ENCODE results near the gene FOXN3.
"Not testable (repeated sequence)": the region's sequence is repeated elsewhere in the genome, so short reads cannot be mapped to it uniquely, and the experiment has no call there.

The FOXN3 gene

DNA sequence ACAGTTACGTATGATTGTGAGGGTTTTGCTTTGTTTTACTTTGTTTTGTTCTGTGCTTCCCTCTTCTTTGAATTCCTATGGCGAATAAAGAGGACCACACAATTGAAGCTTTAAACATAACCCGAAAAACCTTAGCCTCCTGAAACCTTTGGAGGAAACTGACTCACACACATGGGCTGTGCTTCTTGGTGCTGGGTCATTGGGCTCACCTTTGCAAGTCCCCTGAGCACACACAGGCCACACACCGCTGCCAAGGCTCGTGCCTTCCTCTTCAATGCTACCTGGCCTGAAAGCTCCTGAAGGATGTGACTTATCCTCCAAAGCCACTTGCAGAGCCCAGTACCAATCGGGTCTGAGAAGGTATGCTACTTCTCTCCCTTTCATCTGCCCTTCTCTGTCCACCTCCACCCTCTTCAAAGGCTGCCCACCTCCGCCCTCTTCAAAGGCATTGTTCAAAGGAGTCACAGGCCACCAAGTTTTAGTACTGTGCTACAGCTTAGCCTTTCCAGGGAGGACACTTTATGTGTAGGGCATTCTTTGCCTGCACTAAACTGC is 114.6 kb downstream of the FOXN3 start:
- DNase-seq = no peak

DNA sequence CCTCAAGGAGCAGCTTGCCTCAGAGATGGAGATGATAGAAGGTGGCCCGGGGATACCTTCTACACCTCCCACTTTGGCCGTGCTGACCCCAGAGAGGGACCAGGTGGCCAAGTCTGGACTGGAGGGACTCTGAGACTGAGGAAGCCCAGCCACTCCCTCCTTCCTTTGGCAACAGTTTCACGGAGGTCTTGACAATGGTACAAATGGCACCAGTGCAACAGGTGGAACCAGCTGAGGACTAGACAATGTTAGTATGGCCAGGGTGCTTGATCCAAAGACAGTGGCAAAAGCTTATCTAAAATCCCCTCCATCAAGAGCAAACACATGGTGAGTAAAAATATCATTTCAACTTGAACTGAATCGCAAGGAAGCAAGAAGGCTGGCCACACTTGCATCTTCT is 117.4 kb downstream of the FOXN3 start:
- DNase-seq = no peak

- DNase-seq = no peak
Measured at GRCh38 chr14:89298056-89298834, 118.8 kb downstream of the FOXN3 start.

- no peak for DNase-seq
Measured at GRCh38 chr14:89296281-89296745, 120.7 kb downstream of the FOXN3 start.

DNA sequence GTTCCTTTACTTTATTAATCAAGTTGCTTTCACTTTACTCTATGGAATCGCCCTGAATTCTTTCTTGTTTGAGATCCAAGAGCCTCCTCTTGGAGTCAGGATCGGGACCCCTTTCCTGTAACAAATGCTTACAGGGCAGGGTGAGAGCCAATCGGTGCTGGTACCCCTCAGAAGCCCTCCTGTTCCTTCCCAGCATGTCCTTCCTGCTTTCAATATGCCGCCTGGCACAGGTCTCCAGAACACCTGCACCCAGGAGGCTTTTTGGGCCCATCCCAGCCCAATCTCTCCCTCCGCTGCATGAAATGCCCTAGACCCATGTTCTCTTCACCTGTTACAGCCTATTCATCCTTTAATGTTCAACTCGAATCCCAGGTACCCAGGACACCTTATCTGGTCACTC is 122.2 kb downstream of the FOXN3 start:
- no peak for DNase-seq

DNA sequence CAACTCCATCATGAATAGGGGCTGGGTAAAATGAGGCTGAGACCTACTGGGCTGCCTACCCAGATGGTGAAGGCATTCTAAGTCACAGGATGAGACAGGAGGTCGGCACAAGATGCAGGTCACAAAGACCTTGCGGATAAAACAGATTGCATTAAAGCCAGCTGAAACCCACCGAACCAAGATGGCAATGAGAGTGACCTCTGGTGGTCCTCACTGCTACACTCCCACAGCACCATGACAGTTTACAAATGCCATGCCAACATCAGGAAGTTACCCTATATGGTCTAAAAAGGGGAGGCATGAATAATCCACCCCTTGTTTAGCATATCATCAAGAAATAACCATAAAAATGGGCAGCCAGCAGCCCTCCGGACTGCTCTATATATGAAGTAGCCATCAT is 122.6 kb downstream of the FOXN3 start:
- DNase-seq = not testable (repeated sequence)

GRCh38 chr14:89294060-89294459 is 123.0 kb downstream of the FOXN3 start:
- no peak for DNase-seq

DNA sequence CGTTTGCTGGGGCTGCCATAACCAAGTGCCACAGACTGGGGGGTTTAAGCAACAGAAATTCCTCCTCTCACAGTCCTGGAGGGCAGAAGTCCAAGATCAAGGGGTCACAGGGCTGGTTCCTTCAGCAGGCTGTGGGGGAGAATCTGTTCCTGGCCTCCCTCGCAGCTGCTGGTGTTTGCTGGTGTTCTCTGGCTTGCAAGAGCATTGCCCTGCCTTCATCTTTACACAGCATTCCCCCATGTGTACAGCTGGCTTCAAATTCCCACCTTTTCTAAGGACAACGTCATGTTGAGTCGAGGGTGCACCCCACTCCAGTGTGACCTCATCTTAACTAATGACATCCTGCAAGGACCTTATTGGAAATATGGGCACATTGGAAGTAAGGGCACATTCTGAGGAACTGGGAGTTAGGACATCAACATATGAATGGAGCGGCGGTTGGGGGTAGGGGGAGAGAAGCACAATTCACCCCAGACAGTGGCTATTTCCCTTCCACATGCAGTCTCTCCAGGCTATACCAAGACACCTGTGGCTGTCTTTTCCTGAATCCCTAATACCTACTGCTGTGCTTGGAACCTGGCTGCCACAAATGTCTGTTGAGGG is 123.6 kb downstream of the FOXN3 start:
- DNase-seq = no peak

DNA sequence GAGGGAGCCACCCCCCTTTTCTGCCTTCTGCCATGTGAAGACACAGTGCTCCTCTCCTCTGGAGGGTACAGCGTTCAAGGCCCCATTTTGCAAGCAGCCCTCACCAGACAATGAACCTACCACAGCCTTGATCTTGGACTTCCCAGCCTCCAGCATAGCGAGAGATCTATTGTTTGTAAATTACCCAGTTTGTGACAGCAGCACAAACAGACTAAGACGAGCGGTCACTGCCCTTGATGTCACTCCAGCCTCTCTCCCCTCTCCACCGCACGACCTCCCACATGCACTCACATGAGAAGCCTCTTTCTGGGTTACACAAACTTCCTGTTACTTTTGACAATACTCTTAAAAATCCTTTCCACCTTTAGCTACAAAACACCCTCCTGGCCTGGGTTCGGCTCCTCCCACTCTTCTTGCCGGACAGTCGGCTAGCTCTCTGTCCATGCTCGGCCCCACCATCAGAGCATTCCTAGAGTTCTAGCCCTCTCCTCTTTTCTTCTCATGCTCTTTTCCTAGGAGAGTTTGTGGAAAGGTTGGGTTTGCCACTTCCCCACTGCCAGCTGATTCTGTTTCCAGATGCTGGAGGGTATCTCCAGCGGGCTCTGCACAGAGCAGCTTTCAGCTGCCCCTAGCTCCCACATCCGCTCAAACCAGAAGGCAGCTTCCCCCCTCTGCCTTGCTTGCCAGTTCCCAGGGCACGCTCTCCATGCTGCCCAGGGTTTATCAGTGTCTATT is 124.3 kb downstream of the FOXN3 start:
- DNase-seq = no peak

GRCh38 chr14:89291351-89291940 is 125.6 kb downstream of the FOXN3 start:
- no peak for DNase-seq

GRCh38 chr14:89290813-89291212 is 126.2 kb downstream of the FOXN3 start:
- no peak for DNase-seq

DNA sequence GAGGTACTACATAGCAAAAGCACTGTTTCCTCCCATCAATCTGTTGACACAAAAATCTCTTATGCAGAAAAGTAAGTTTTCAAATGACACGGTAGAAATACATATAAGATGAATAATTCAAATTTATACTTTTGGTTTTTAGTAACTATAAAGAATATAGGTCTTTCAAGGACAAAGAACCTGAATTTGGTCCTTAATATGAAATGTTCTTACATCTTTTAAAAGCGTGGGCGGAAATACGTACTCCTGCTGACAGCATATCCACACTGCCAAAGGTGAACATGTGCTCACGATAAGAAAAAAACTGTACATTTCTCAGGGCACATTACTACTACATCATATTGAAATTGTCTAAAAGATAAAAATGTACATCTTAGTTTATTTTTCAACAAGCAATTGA is 127.6 kb downstream of the FOXN3 start:
- no peak for DNase-seq

GRCh38 chr14:89288114-89288513 is 128.9 kb downstream of the FOXN3 start:
- DNase-seq = no peak

DNA sequence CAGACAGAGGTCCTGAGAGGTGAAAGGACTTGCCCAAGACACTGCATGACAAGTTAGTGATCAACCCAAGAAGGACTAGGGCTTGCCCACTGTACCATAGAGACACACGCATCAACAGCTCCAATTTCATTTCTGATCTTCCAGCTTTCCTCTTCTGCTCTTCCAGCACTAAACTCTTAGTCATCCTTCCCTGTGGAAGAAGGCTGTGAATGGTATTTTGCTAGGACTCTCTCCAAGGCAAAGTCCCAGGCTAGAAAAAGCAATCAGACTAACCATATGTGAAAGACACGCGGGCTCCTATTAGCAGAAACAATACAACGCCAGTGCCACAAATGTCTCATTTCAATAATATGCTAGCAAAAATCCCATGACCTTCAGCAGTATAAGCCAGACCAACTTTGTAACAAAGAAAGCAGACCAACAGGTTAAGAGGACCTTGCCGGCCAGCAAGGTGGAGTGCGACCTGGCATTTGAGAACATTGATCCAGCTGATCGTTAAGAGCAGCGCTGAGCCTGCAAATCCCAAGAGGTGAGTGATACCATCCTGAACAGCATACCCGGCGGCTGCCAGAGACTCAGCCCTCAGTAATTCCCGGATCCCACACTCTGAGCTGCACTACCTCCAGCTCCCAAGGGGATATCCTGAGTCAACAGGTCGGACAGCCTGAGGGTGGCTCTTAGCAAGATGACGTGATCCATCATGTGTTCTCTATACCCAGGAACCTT is 132.5 kb downstream of the FOXN3 start:
- no peak for DNase-seq

- DNase-seq = peak in 1 of 2 donors; percentile 11
Measured at GRCh38 chr14:89283327-89284060, 133.5 kb downstream of the FOXN3 start.

GRCh38 chr14:89282191-89282590 is 134.8 kb downstream of the FOXN3 start:
- no peak for DNase-seq

GRCh38 chr14:89280600-89280999 is 136.4 kb downstream of the FOXN3 start:
- no peak for DNase-seq

DNA sequence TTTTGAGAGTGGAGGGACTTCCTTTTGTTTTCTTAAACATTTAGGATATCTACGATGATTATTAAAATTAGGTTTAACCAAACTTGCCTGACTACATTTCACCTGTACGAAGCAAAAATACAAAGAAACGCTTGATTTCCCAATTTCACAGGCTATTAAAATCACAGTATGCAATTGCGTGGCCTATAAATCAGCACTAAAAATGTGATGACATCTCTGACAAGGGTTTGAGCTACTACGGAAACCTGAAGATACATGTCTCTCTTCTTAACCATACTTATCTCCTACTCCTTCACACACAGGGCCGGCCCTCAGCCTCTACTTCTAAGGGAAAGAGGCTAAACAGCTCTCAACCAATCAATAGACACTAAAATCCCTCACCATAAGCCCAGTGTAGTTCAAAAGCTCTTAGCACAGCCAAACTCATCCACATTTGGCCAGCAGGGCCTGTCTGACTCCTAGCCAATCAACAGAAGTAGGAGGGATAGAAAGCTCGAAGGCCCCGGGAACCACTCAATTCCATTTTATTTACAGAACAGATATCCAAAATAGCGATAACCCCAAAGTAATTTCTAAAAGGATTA is 137.3 kb downstream of the FOXN3 start:
- DNase-seq = no peak

- no peak for DNase-seq
Measured at GRCh38 chr14:89277203-89277602, 139.8 kb downstream of the FOXN3 start.

- peak; percentile 29 to 50 for DNase-seq
Measured at GRCh38 chr14:89276424-89276975, 140.5 kb downstream of the FOXN3 start.
